T-cell (primary cell): Measurements from ENCODE around the gene TAF4. TPM values are rescaled to one million over a fixed set of nuclear protein-coding genes. Genes with fewer than 3 reads are reported as not detected.

Source experiments
- ATAC-seq, 4 experiments: fragments of 200-7000 bp in 3 of 4; fragments of 150-1000 bp in 1 of 4; cut with Tn5 transposase; replicated peaks in 1 of 4; 1 replicate in 3 of 4; 2 replicates in 1 of 4; pipeline ENCODE4 v1.10.0; 2021; ENCODE audit warnings: moderate library complexity in 3 of 4, mild to moderate bottlenecking in 2 of 4, moderate number of reproducible peaks in 1 of 4
- CTCF ChIA-PET, 2 donors: fragments of 300-600 bp; sonication (Branson Sonifier 250); formaldehyde crosslinking; loops; one replicate each; lab custom pipeline; 2022; ENCODE audit warnings: antibody characterized with exemption in 2 of 2; lab: Charles Lee
- POLR2A ChIA-PET, 2 donors: fragments of 300-600 bp; sonication (Branson Sonifier 250); formaldehyde crosslinking; loops; one replicate each; lab custom pipeline; 2022; ENCODE audit warnings: antibody characterized with exemption in 2 of 2; lab: Charles Lee
- DNase-seq, 35 experiments: peaks; one replicate each; pipeline versions ENCODE4 v3.0.0 to v3.0.0-alpha.2; 2013 to 2023
- H3K27ac ChIP-seq: one replicate; pipeline ENCODE4 v1.5.1; 2013; ENCODE audit warnings: low read length
- H3K27me3 ChIP-seq, 2 experiments: replicated peaks in 1 of 2; 1 replicate in 1 of 2; 2 replicates in 1 of 2; pipeline versions ENCODE4 v1.6.1 to v1.7.0; 2013; ENCODE audit warnings: low read length in 1 of 2, mixed read lengths in 1 of 2; ENCODE audit not compliant: control insufficient read depth in 2 of 2, insufficient read depth in 2 of 2; ENCODE audit errors: extremely low read depth in 1 of 2
- H3K36me3 ChIP-seq, 2 donors: 1 replicate in 1 of 2; 2 replicates in 1 of 2; pipeline versions ENCODE4 v1.6.1 to v1.7.0; 2013; ENCODE audit warnings: low read length in 1 of 2; ENCODE audit not compliant: control insufficient read depth in 2 of 2, insufficient read depth in 1 of 2; ENCODE audit errors: extremely low read depth in 1 of 2
- H3K4me1 ChIP-seq, 2 experiments: 1 replicate in 1 of 2; 2 replicates in 1 of 2; pipeline versions ENCODE4 v1.6.1 to v1.7.0; 2013; ENCODE audit warnings: low read length in 2 of 2, mixed read lengths in 1 of 2; ENCODE audit not compliant: insufficient read depth in 2 of 2, control insufficient read depth in 1 of 2; ENCODE audit errors: extremely low read depth in 1 of 2
- H3K4me3 ChIP-seq, 2 donors: 1 replicate in 1 of 2; 2 replicates in 1 of 2; pipeline versions ENCODE4 v1.5.1 to v1.7.0; 2013; ENCODE audit warnings: mild to moderate bottlenecking in 2 of 2, low read length in 1 of 2, moderate library complexity in 1 of 2; ENCODE audit not compliant: control insufficient read depth in 1 of 2; ENCODE audit errors: extremely low read depth in 1 of 2
- H3K9me3 ChIP-seq: 2 replicates; pipeline ENCODE4 v1.7.0; 2013
- H3K27ac Mint-ChIP-seq, 2 donors: one replicate each; pipeline ENCODE4 v1.8.0; 2020 to 2021; ENCODE audit warnings: mild to moderate bottlenecking in 2 of 2, mixed read lengths in 2 of 2
- H3K27me3 Mint-ChIP-seq, 2 donors: one replicate each; pipeline ENCODE4 v1.8.0; 2021 to 2022; ENCODE audit warnings: mixed read lengths in 2 of 2
- H3K36me3 Mint-ChIP-seq: one replicate; pipeline ENCODE4 v1.8.0; 2021; ENCODE audit warnings: mixed read lengths
- H3K4me1 Mint-ChIP-seq, 3 donors: one replicate each; pipeline ENCODE4 v1.8.0; 2020 to 2022; ENCODE audit warnings: mixed read lengths in 3 of 3, mild to moderate bottlenecking in 1 of 3
- H3K4me3 Mint-ChIP-seq, 3 donors: one replicate each; pipeline ENCODE4 v1.8.0; 2020 to 2022; ENCODE audit warnings: mild to moderate bottlenecking in 3 of 3, mixed read lengths in 3 of 3, moderate library complexity in 3 of 3
- H3K9me3 Mint-ChIP-seq, 3 donors: one replicate each; pipeline ENCODE4 v1.8.0; 2020 to 2022; ENCODE audit warnings: mixed read lengths in 3 of 3
- WGBS: methylation state at CpG from one replicate; pipeline ENCODE4 v1.1.5; 2013; ENCODE audit warnings: missing lambda C conversion rate; ENCODE audit not compliant: insufficient coverage; 5-methylcytosine and 5-hydroxymethylcytosine counted together
- total RNA-seq, 35 experiments: library from RNA in 6 of 35; stranded (reverse) in 6 of 35; fragments of 120-200 nt in 1 of 35; gene quantifications; one replicate each; pipeline versions ENCODE4 v1.2.1 to v1.2.4 and lab custom pipeline; 2013 to 2026

The TAF4 gene
- total RNA-seq, 5 donors from 2014 or later (not counting 1 experiment from before 2014, with no cell fraction given): 21.7 to 39.5 (median 35.2) TPM

DNA sequence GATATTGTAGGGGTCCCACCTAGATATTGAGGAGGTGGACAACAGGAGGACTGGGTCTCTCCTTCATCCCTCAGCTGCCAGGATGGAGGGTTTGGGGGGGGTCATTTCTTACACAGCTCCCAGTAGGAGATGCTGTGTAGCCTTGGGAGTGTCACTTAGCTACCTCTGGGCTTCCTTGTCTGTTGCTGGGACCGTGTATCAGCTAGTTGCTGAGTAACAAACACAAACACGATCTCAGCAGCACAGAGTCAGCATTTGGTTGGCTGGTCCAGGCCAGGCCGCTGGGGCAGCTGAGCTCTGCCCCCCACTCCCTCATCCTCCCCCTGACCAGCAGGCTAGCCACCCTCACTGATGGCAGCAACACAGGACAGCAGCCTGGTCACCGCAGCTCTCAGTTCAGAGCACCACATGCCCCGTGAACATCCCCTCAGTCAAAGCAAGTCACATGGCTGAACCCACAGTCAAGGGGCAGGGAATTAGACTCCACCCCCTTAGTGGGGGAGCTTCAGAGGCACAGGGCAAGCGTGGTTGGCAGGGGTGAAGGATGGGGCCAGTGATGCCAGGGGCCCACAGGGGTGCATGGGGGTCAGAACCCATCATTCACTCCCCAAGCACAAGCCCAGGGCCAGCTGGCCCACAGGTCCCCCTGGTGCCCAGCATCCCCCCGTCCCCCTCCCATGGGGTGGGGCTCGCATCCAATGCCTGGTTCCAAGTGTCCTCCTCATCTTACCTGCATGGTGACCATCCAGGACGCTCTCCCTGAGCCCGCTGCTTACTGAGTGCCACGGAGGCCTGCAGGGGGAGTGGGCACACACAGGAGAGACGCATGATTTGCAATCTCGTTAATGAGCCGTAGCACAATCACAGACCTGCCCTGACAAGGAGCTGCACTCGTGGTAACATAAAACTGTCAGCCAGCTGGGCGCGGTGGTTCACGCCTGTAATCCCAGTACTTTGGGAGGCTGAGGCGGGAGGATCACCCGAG is 112.4 kb downstream of the TAF4 start:
- WGBS: 84% methylated on average over 13 of the region's 20 CpGs
- DNase-seq (no peak), ATAC-seq (no peak)
- Histone ChIP-seq H3K9me3 (no peaks in the 10 kb centered on the region), H3K27ac (no peak overlapping the region), H3K36me3 (no peaks in the 10 kb centered on the region), H3K4me1 (no peaks in the 10 kb centered on the region), H3K4me3 (no peak overlapping the region), H3K27me3 (peaks cover 0 to 32% of the 10 kb centered on the region in 2 experiments)
- H3K36me3 Mint-ChIP-seq: no peaks in the 10 kb centered on the region
- H3K27ac Mint-ChIP-seq: no peak overlapping the region
- peaks cover 16 to 17% of the 10 kb centered on the region in 2 donors for H3K27me3 Mint-ChIP-seq
- POLR2A ChIA-PET: no interaction called here
- no peak overlapping the region for H3K4me3 Mint-ChIP-seq
- CTCF ChIA-PET: no interaction called here
- H3K4me1 Mint-ChIP-seq: no peaks in the 10 kb centered on the region
- H3K9me3 Mint-ChIP-seq: no peaks in the 10 kb centered on the region

- Mint-ChIP-seq H3K4me3 (no peak overlapping the region), H3K36me3 (no peaks in the 10 kb centered on the region), H3K9me3 (no peaks in the 10 kb centered on the region), H3K27ac (no peak overlapping the region), H3K4me1 (no peaks in the 10 kb centered on the region), H3K27me3 (peaks cover 16 to 17% of the 10 kb centered on the region in 2 donors)
- H3K4me3 ChIP-seq: no peak overlapping the region
- ChIA-PET POLR2A (no interaction called here), CTCF (no interaction called here)
- WGBS: 24% methylated on average over 15 of the region's 22 CpGs
- H3K9me3 ChIP-seq: no peaks in the 10 kb centered on the region
- H3K27ac ChIP-seq: no peak overlapping the region
- peaks cover 0 to 32% of the 10 kb centered on the region in 2 experiments for H3K27me3 ChIP-seq
- DNase-seq: no peak
- no peak for ATAC-seq
- no peaks in the 10 kb centered on the region for H3K36me3 ChIP-seq
- H3K4me1 ChIP-seq: no peaks in the 10 kb centered on the region
Measured at GRCh38 chr20:61951695-61952533, 113.8 kb downstream of the TAF4 start.

DNA sequence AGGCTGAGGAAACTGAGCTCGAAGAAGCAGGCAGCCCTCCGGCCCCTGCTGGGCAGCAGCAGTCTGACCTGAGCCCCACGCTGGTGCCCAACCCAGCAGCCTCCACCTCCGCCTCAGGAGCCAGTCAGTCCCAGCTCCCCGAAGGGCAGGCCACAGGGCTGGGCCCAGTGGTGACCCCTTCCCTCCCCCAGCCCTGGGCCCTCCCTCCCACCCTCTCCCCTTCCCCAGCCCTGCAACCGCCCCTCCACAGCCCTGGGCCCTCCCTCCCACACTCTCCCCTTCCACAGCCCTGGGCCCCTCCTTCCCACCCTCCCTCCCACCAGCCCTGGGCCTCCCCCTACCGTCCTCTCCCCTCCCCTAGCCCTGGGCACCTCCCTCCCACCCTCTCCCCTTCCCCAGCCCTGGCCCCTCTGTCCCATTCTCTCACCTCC is 115.0 kb downstream of the TAF4 start:
- Mint-ChIP-seq H3K27ac (no peak overlapping the region), H3K4me3 (no peak overlapping the region), H3K36me3 (no peaks in the 10 kb centered on the region), H3K27me3 (peaks cover 16 to 17% of the 10 kb centered on the region in 2 donors), H3K4me1 (no peaks in the 10 kb centered on the region), H3K9me3 (no peaks in the 10 kb centered on the region)
- no peak for DNase-seq
- 47% methylated on average over 6 of the region's 7 CpGs for WGBS
- no peaks in the 10 kb centered on the region for H3K4me1 ChIP-seq
- H3K27ac ChIP-seq: no peak overlapping the region
- no peak for ATAC-seq
- no peaks in the 10 kb centered on the region for H3K36me3 ChIP-seq
- H3K4me3 ChIP-seq: no peak overlapping the region
- H3K9me3 ChIP-seq: no peaks in the 10 kb centered on the region
- peaks cover 0 to 32% of the 10 kb centered on the region in 2 experiments for H3K27me3 ChIP-seq
- POLR2A ChIA-PET: no interaction called here
- CTCF ChIA-PET: no interaction called here

- H3K27me3 Mint-ChIP-seq: peaks cover 11 to 15% of the 10 kb centered on the region in 2 donors
- DNase-seq (no peak), ATAC-seq (no peak)
- ChIA-PET POLR2A (no interaction called here), CTCF (no interaction called here)
- H3K4me1 ChIP-seq: no peaks in the 10 kb centered on the region
- no peak overlapping the region for H3K4me3 ChIP-seq
- H3K27me3 ChIP-seq: peaks cover 0 to 32% of the 10 kb centered on the region in 2 experiments
- H3K36me3 ChIP-seq: no peaks in the 10 kb centered on the region
- WGBS: 78% methylated on average over 17 of the region's 21 CpGs
- no peaks in the 10 kb centered on the region for H3K9me3 ChIP-seq
- H3K9me3 Mint-ChIP-seq: no peaks in the 10 kb centered on the region
- H3K4me1 Mint-ChIP-seq: no peaks in the 10 kb centered on the region
- no peaks in the 10 kb centered on the region for H3K36me3 Mint-ChIP-seq
- no peak overlapping the region for H3K27ac Mint-ChIP-seq
- no peak overlapping the region for H3K4me3 Mint-ChIP-seq
- H3K27ac ChIP-seq: no peak overlapping the region
Measured at GRCh38 chr20:61949714-61950640, 115.7 kb downstream of the TAF4 start.

- H3K27me3 ChIP-seq: peaks cover 0 to 28% of the 10 kb centered on the region in 2 experiments
- H3K4me3 ChIP-seq: no peak overlapping the region
- Mint-ChIP-seq H3K27ac (no peak overlapping the region), H3K9me3 (no peaks in the 10 kb centered on the region), H3K36me3 (no peaks in the 10 kb centered on the region), H3K27me3 (peaks cover 5 to 8% of the 10 kb centered on the region in 2 donors), H3K4me3 (no peak overlapping the region), H3K4me1 (no peaks in the 10 kb centered on the region)
- POLR2A ChIA-PET: no interaction called here
- H3K36me3 ChIP-seq: no peaks in the 10 kb centered on the region
- no peak overlapping the region for H3K27ac ChIP-seq
- 97% methylated on average over 5 of the region's 7 CpGs for WGBS
- CTCF ChIA-PET: no interaction called here
- H3K9me3 ChIP-seq: no peaks in the 10 kb centered on the region
- ATAC-seq (no peak), DNase-seq (no peak)
- no peaks in the 10 kb centered on the region for H3K4me1 ChIP-seq
Measured at GRCh38 chr20:61949363-61949713, 116.3 kb downstream of the TAF4 start.
